ENCODE measurements around the gene PEMT.

- TF ChIP-seq CTCF (conservative IDR thresholded peaks at IDR 0.05 in 1 of 2, IDR thresholded peaks at IDR 0.05 in 1 of 2; ENCODE audit: low read depth in 1 of 2, low read length in 2 of 2) = no peak
- no peak for TF ChIP-seq EZH2 (IDR thresholded peaks at IDR 0.05; ENCODE audit: low read length, missing control alignments)
These were observed 97.5 kb downstream of the PEMT start for GRCh38 chr17:17493986-17494466.

Data from fibroblast of lung (primary cell).